ENCODE results near the gene CELF4. TPM values are rescaled to one million over a fixed set of nuclear protein-coding genes. Genes with fewer than 3 reads are reported as not detected.
A peak's percentile ranks its signal among the peaks of the same experiment; 100 is the strongest.

Gene CELF4
- total RNA-seq: 0.79 TPM
- polyA plus RNA-seq: 0.79 TPM

GRCh38 chr18:37565101-37565976 is at the start of gene CELF4:
TSS of gene CELF4 (minus strand) at chr18:37565798.
- peaks cover 5% of the 10 kb centered on the region for H3K4me1 ChIP-seq (ENCODE audit: insufficient read depth)
- no peak within 1 kb of the TSS for H3K27ac ChIP-seq (ENCODE audit: low read depth)
- 1% methylated on average over 62 of the region's 62 CpGs for WGBS
- peak within 1 kb of the TSS; percentile 57 for H3K4me3 ChIP-seq (ENCODE audit: low read depth, low read length)
- no peaks in the 10 kb centered on the region for H3K36me3 ChIP-seq (ENCODE audit: insufficient read depth)
- no peak for DNase-seq (ENCODE audit: extremely low spot score)

DNA sequence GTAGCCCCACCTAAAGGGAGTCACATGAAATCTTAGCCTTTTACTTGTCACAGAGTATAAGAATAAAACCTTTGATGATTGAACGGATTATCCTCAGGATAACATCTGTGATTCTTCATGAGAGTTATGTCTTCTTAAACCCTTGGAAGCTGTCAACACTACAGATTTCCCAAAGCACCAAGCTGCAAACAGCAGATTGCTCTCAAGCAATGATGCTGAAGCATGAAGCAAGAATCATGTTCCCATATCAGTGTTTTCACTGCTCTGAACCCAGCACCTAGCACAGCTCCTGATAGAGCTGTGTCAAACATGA is 47.6 kb upstream of the CELF4 start:
- H3K36me3 ChIP-seq (ENCODE audit: insufficient read depth): no peaks in the 10 kb centered on the region
- H3K4me3 ChIP-seq (ENCODE audit: low read depth, low read length): no peak overlapping the region
- no peaks in the 10 kb centered on the region for H3K4me1 ChIP-seq (ENCODE audit: insufficient read depth)
- 23% methylated on average over 1 of the region's 1 CpG for WGBS
- H3K27ac ChIP-seq (ENCODE audit: low read depth): no peak overlapping the region
- no peak for DNase-seq (ENCODE audit: extremely low spot score)

DNA sequence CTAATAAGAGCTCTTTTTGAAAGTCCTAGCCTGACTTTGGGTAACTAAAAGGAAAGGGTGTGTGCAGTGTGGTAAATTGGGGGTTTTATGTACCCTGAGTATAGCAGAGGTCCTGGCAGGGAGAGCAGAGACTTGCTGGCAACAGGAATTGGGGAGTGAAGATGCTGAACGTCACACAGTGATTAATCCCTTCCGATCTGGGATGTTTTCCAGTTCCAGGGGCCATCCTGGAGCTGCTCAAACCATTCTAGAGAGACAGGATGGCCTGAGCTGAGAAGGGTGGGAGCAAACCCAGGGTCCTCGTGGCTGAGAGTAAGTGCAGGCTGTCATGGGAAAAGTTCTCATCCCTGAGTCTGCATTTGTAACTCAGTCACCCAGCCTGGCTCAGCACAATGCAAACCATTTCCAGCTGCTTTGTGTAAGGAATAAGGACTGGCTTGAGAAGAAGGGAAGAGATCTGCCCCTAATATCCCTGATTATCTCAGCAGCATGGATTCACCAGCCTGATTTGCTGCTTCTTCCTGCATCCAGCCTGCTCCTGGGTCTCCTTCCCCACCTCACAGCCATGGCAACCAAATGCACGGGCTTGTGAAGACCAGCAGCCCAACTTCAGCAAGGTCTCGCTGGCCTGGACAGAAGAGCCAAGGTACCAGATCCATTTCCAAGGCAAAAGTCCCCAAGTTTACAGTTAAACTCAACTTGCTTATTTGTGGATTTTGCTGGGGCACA is 47.1 kb upstream of the CELF4 start:
- H3K4me1 ChIP-seq (ENCODE audit: insufficient read depth): no peaks in the 10 kb centered on the region
- no peak overlapping the region for H3K4me3 ChIP-seq (ENCODE audit: low read depth, low read length)
- peak; percentile 37 for DNase-seq (ENCODE audit: extremely low spot score)
- H3K36me3 ChIP-seq (ENCODE audit: insufficient read depth): no peaks in the 10 kb centered on the region
- WGBS: 27% methylated on average over 5 of the region's 5 CpGs
- no peak overlapping the region for H3K27ac ChIP-seq (ENCODE audit: low read depth)

- no peak for DNase-seq (ENCODE audit: extremely low spot score)
- H3K36me3 ChIP-seq (ENCODE audit: insufficient read depth): no peaks in the 10 kb centered on the region
- H3K4me3 ChIP-seq (ENCODE audit: low read depth, low read length): no peak overlapping the region
- WGBS: 86% methylated on average over 5 of the region's 5 CpGs
- H3K27ac ChIP-seq (ENCODE audit: low read depth): no peak overlapping the region
- no peaks in the 10 kb centered on the region for H3K4me1 ChIP-seq (ENCODE audit: insufficient read depth)
Observed at GRCh38 chr18:37611614-37612279, 46.1 kb upstream of the CELF4 start.

DNA sequence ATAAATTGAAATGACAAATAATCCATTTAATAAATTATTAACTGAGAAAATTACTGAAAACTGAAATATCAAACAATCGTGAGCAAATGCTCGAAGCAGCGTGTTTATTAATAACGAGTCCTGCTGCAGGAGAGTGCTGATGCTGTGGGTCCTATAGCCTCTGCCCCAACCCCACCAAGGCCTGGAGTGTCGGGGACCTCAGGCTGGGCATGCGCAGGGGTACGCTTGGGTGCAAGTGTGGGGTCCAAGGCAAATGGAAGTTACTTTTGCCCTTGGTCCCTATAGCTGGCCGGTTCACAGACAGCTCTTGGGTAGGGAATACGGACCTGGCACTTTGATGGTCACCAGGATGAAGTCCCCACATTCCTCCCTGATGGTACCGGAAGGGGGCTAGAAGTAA is 43.3 kb upstream of the CELF4 start:
- 94% methylated on average over 10 of the region's 10 CpGs for WGBS
- Histone ChIP-seq H3K4me3 (ENCODE audit: low read depth, low read length) (no peak overlapping the region), H3K27ac (ENCODE audit: low read depth) (no peak overlapping the region), H3K36me3 (ENCODE audit: insufficient read depth) (no peaks in the 10 kb centered on the region), H3K4me1 (ENCODE audit: insufficient read depth) (no peaks in the 10 kb centered on the region)
- no peak for DNase-seq (ENCODE audit: extremely low spot score)

DNA sequence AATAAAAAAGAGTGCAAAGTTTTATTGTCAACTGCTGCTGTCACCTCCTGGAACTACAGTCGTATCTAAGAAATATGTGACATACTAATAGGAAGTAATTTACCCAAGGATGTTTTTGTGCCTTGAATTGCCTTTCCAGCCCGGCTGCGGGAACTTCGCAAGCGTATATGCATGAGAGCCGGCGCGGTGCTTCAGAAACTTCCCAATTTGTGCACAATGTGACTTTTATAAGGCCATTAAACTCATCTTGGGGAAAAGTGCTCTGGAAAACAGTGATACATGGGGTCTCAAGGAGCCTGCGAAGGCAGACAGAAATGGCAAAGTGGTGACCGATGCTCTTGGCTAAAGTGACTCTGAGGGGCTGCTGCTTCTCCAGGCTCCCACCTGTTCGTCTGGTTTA is 41.7 kb upstream of the CELF4 start:
- Histone ChIP-seq H3K36me3 (ENCODE audit: insufficient read depth) (no peaks in the 10 kb centered on the region), H3K27ac (ENCODE audit: low read depth) (no peak overlapping the region), H3K4me1 (ENCODE audit: insufficient read depth) (no peaks in the 10 kb centered on the region), H3K4me3 (ENCODE audit: low read depth, low read length) (no peak overlapping the region)
- no peak for DNase-seq (ENCODE audit: extremely low spot score)
- WGBS: 79% methylated on average over 11 of the region's 11 CpGs

- Histone ChIP-seq H3K27ac (ENCODE audit: low read depth) (no peak overlapping the region), H3K4me1 (ENCODE audit: insufficient read depth) (no peaks in the 10 kb centered on the region), H3K4me3 (ENCODE audit: low read depth, low read length) (no peak overlapping the region), H3K36me3 (ENCODE audit: insufficient read depth) (no peaks in the 10 kb centered on the region)
- WGBS: 85% methylated on average over 4 of the region's 4 CpGs
- no peak for DNase-seq (ENCODE audit: extremely low spot score)
Observed at GRCh38 chr18:37604032-37604431, 38.4 kb upstream of the CELF4 start.

DNA sequence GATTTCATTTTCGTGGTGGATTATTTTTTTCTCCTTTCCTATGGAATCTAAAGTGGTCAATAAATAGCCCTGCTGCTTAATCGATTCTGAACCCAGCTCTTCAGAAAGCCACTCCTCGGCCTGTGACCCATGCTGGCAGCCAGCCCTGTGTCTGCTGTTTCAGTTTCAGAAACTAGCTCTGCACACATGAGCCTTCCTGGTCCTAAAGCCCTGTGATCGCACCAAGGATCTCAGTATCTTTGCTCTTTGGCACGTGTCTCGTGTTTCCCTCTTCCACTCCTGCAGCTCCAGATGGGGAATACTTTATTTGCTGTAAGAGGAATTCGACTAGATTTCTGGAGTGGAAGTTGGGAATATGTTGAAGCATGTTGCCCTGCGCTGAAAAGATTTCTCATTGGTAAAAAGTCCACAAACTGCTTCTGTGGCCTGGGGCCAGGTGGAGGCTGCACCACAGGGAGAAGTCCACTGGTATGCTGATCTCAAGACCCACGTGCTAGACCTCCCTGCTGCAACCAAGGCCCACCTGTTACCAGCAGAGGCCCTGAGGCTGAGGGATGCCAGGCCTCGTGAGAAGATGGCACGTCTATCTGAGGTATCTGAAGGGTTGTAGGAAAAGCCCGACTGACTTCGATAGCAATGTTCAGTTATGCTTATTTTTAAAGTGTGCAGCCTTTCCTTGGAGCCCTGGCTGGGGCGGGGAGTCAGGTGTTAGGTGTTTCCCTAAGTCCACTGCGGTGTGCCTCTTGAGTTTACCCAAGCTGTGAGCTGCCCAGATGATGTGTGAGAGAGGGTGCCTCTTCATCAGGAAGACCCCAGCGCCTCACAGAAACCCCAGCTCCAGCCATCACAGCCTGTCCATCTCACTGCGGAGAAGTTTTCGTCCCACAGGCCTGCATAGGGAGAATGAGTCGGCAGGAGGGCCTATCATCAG is 33.6 kb upstream of the CELF4 start:
- no peak for DNase-seq (ENCODE audit: extremely low spot score)
- 72% methylated on average over 19 of the region's 19 CpGs for WGBS

DNA sequence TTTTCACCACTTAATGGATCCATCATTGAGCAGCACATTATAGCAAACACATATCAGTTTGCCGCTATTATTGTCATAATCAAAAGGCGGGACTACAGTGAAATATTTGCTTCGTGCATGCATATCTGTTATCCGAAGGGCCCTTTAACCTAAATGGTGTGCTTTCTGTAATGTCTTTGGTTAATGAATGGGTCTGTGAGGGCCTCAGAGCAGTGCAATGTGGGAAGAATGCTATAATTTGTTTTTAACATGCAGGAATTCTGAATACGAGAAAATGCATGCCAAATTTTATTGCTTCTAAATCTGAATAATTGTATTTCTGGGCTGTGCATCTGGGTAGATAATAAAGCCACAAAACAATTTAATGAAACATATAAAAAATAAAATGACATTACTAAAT is 32.8 kb upstream of the CELF4 start:
- Histone ChIP-seq H3K27ac (ENCODE audit: low read depth) (no peak overlapping the region), H3K4me3 (ENCODE audit: low read depth, low read length) (no peak overlapping the region), H3K36me3 (ENCODE audit: insufficient read depth) (no peaks in the 10 kb centered on the region), H3K4me1 (ENCODE audit: insufficient read depth) (no peaks in the 10 kb centered on the region)
- 85% methylated on average over 5 of the region's 5 CpGs for WGBS
- no peak for DNase-seq (ENCODE audit: extremely low spot score)

More for the DNA sequence above, 33.6 kb upstream of the CELF4 start:
- H3K4me1 ChIP-seq (ENCODE audit: insufficient read depth): no peaks in the 10 kb centered on the region
- no peak overlapping the region for H3K4me3 ChIP-seq (ENCODE audit: low read depth, low read length)
- no peaks in the 10 kb centered on the region for H3K36me3 ChIP-seq (ENCODE audit: insufficient read depth)
- no peak overlapping the region for H3K27ac ChIP-seq (ENCODE audit: low read depth)

DNA sequence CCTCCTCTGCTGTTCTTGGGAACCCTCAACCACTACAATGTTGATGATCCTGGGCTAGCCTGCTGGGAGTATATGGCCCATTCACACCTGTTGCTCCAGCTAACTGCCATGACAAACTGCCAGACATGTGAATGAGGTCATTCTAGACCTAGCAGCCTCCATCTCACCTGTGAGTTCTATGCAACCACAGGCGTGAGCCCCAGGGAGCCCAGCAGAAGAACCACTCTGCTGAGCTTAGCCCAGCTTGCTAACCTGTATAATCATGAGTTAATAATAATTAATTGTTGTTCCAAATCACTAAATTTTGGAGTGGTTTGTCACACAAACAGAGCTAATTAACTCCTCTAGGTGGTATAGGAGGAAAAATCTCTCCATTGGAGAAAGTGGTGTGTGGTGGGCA is 24.7 kb upstream of the CELF4 start:
- Histone ChIP-seq H3K36me3 (ENCODE audit: insufficient read depth) (no peaks in the 10 kb centered on the region), H3K4me1 (ENCODE audit: insufficient read depth) (no peaks in the 10 kb centered on the region), H3K27ac (ENCODE audit: low read depth) (no peak overlapping the region), H3K4me3 (ENCODE audit: low read depth, low read length) (no peak overlapping the region)
- no peak for DNase-seq (ENCODE audit: extremely low spot score)
- 93% methylated on average over 1 of the region's 1 CpG for WGBS

- Histone ChIP-seq H3K4me1 (ENCODE audit: insufficient read depth) (no peaks in the 10 kb centered on the region), H3K36me3 (ENCODE audit: insufficient read depth) (no peaks in the 10 kb centered on the region), H3K4me3 (ENCODE audit: low read depth, low read length) (no peak overlapping the region), H3K27ac (ENCODE audit: low read depth) (no peak overlapping the region)
- 93% methylated on average over 2 of the region's 2 CpGs for WGBS
- DNase-seq (ENCODE audit: extremely low spot score): no peak
Observed at GRCh38 chr18:37588289-37588688, 22.7 kb upstream of the CELF4 start.

DNA sequence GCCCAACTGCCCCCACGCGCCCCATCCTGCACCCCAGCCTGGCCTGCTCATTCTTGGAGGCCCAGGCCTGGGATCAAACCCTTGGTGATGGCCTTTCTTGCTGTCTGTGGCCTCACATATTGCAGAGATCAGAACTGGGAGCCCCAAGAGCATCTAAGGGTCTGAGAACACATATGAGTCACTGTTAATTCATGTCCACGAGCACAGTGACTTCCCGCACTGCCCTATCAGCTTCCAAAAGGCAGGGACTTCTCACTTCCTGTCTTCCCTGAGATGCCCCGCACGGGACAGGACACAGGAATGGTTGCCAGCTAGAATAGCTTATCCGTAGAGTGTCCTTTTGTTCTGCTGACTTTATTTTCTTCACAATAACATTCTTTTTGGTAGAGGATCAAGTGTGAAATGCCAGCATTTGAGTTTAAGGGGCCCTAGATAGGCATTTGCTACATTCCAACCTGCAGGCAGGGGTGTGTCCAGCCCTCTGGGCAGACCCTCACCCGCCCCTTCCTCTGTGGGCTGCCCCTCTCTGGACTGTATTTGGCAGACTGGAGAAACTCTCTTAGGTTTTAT is 21.1 kb upstream of the CELF4 start:
- no peak for DNase-seq (ENCODE audit: extremely low spot score)
- no peaks in the 10 kb centered on the region for H3K4me1 ChIP-seq (ENCODE audit: insufficient read depth)
- H3K36me3 ChIP-seq (ENCODE audit: insufficient read depth): no peaks in the 10 kb centered on the region
- 70% methylated on average over 8 of the region's 8 CpGs for WGBS
- no peak overlapping the region for H3K27ac ChIP-seq (ENCODE audit: low read depth)
- no peak overlapping the region for H3K4me3 ChIP-seq (ENCODE audit: low read depth, low read length)

Measured in urinary bladder (tissue), 4 donors.